Osteocyte (in vitro differentiated cells): Measurements from ENCODE around the gene ZNF417. TPM values are rescaled to one million over a fixed set of nuclear protein-coding genes. Genes with fewer than 3 reads are reported as not detected.
"Not testable (repeated sequence)": the region's sequence is repeated elsewhere in the genome, so short reads cannot be mapped to it uniquely, and the experiment has no call there.

Source experiments
- DNase-seq: peaks from one replicate; pipeline ENCODE4 v3.0.0; 2021; ENCODE audit warnings: mixed read lengths; ENCODE audit not compliant: unreplicated experiment; ENCODE audit errors: extremely low spot score
- H3K27ac Mint-ChIP-seq: one replicate; pipeline ENCODE4 v1.8.0; 2021; ENCODE audit warnings: mild to moderate bottlenecking, mixed read lengths; ENCODE audit not compliant: unreplicated experiment
- H3K27me3 Mint-ChIP-seq: one replicate; pipeline ENCODE4 v1.8.0; 2021; ENCODE audit warnings: mixed read lengths; ENCODE audit not compliant: unreplicated experiment
- H3K36me3 Mint-ChIP-seq: one replicate; pipeline ENCODE4 v1.8.0; 2021; ENCODE audit warnings: mixed read lengths; ENCODE audit not compliant: unreplicated experiment
- H3K4me1 Mint-ChIP-seq: one replicate; pipeline ENCODE4 v1.8.0; 2021; ENCODE audit warnings: mixed read lengths; ENCODE audit not compliant: unreplicated experiment
- H3K4me3 Mint-ChIP-seq: one replicate; pipeline ENCODE4 v1.8.0; 2021; ENCODE audit warnings: mild to moderate bottlenecking, moderate library complexity, mixed read lengths; ENCODE audit not compliant: unreplicated experiment
- H3K9me3 Mint-ChIP-seq: one replicate; pipeline ENCODE4 v1.8.0; 2021; ENCODE audit warnings: mixed read lengths; ENCODE audit not compliant: unreplicated experiment
- long read RNA-seq: library from polyadenylated mRNA; unstranded; transcript quantifications from one replicate; pipeline ENCODE4 v2.0.0, GENCODE V29; 2021
- total RNA-seq: library from RNA; stranded (reverse); gene quantifications from 2 replicates; pipeline ENCODE4 v1.2.1, GENCODE V29; 2021
- TF ChIP-seq, protein P1 (sequence below): fragments of 200-600 bp; sonication (generic); IDR thresholded peaks from 2 replicates; pipeline ENCODE4 v1.5.0; 2021; ENCODE audit warnings: antibody characterized with exemption, mild to moderate bottlenecking, moderate library complexity

The ZNF417 gene
- 16.9 and 21.0 TPM in 2 replicates for total RNA-seq
- long read RNA-seq, partial matches to known transcripts = 0 of 13 reads
- long read RNA-seq, other reads (novel, unspliced or antisense) = 5 of 13 reads

GRCh38 chr19:57916168-57916995, at the start of gene ZNF417:
TSS of gene ZNF417 (minus strand) at chr19:57916592. CDS start at chr19:57916411, 181 bp downstream.
- peak within 1 kb of the TSS; percentile 91 for H3K4me3 Mint-ChIP-seq
- H3K27ac Mint-ChIP-seq = peak within 1 kb of the TSS; percentile 93
- DNase-seq = peak; percentile 89
- not testable (repeated sequence) for H3K27me3 Mint-ChIP-seq
- H3K9me3 Mint-ChIP-seq = peaks cover 19% of the 10 kb centered on the region
- peaks cover 15% of the 10 kb centered on the region for H3K4me1 Mint-ChIP-seq
- TF ChIP-seq, protein P1, sequence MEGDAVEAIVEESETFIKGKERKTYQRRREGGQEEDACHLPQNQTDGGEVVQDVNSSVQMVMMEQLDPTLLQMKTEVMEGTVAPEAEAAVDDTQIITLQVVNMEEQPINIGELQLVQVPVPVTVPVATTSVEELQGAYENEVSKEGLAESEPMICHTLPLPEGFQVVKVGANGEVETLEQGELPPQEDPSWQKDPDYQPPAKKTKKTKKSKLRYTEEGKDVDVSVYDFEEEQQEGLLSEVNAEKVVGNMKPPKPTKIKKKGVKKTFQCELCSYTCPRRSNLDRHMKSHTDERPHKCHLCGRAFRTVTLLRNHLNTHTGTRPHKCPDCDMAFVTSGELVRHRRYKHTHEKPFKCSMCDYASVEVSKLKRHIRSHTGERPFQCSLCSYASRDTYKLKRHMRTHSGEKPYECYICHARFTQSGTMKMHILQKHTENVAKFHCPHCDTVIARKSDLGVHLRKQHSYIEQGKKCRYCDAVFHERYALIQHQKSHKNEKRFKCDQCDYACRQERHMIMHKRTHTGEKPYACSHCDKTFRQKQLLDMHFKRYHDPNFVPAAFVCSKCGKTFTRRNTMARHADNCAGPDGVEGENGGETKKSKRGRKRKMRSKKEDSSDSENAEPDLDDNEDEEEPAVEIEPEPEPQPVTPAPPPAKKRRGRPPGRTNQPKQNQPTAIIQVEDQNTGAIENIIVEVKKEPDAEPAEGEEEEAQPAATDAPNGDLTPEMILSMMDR = peak; percentile 33
- peaks cover 63% of the 10 kb centered on the region for H3K36me3 Mint-ChIP-seq

- H3K36me3 Mint-ChIP-seq = peaks cover 14% of the 10 kb centered on the region
- DNase-seq = no peak
- H3K4me3 Mint-ChIP-seq = no peak overlapping the region
- no peak overlapping the region for H3K27ac Mint-ChIP-seq
- TF ChIP-seq, protein P1 = no peak
- no peaks in the 10 kb centered on the region for H3K27me3 Mint-ChIP-seq
- peaks cover 26% of the 10 kb centered on the region for H3K9me3 Mint-ChIP-seq
- H3K4me1 Mint-ChIP-seq = no peaks in the 10 kb centered on the region
These were observed 48.4 kb upstream of the ZNF417 start for GRCh38 chr19:57964761-57965160.

DNA sequence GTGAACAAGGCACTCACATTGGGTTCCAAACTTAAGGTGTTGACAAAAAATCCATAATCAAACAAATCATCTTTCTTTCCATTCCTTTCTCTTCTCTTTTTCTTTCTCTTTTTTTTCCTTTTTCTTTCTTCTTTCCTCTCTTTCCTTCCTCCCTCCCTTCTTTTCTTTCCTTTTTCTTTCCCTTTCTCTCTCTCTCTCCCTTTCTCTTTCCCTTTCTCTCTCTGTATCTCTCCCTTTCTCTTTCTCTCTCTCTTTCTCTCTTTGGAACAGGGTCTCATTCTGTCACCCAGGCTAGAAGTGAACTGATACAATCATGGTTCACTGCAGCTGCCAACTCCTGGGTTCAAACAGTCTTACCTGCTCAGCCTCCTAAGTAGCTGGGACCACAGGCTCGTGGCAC, 45.4 kb upstream of the ZNF417 start:
- no peak overlapping the region for H3K27ac Mint-ChIP-seq
- TF ChIP-seq, protein P1 = no peak
- H3K4me1 Mint-ChIP-seq = no peaks in the 10 kb centered on the region
- H3K4me3 Mint-ChIP-seq = no peak overlapping the region
- no peak for DNase-seq
- peaks cover 14% of the 10 kb centered on the region for H3K36me3 Mint-ChIP-seq
- H3K9me3 Mint-ChIP-seq = peaks cover 26% of the 10 kb centered on the region
- no peaks in the 10 kb centered on the region for H3K27me3 Mint-ChIP-seq

DNA sequence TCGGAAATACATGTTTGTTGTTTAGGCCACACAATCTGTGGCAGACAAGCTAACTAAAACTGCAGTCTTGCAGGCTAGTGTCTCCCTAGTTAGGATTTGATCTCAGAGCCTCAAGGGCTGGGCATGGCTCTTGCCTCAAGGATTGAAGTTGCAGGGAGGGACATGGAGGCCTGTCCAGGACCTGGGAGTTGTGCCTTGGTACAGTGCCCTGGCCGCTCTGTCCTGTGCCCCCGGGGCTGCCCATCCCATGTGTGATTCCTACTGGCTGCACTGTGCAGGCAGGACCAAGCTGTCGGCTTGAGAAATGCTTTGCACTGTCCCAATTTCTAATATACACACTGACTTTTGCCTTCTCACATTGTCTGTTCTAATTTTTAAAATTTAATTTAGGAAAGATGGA, 38.6 kb upstream of the ZNF417 start:
- TF ChIP-seq, protein P1 = no peak
- H3K27ac Mint-ChIP-seq = no peak overlapping the region
- peaks cover 7% of the 10 kb centered on the region for H3K36me3 Mint-ChIP-seq
- H3K27me3 Mint-ChIP-seq = no peaks in the 10 kb centered on the region
- no peak overlapping the region for H3K4me3 Mint-ChIP-seq
- H3K9me3 Mint-ChIP-seq = peaks cover 50% of the 10 kb centered on the region
- H3K4me1 Mint-ChIP-seq = no peaks in the 10 kb centered on the region
- no peak for DNase-seq

- Mint-ChIP-seq H3K4me1 (peaks cover 15% of the 10 kb centered on the region), H3K27me3 (no peaks in the 10 kb centered on the region), H3K36me3 (peaks cover 15% of the 10 kb centered on the region), H3K4me3 (no peak overlapping the region), H3K9me3 (peaks cover 39% of the 10 kb centered on the region), H3K27ac (no peak overlapping the region)
- TF ChIP-seq, protein P1 = no peak
- DNase-seq = no peak
These were observed 33.3 kb upstream of the ZNF417 start for GRCh38 chr19:57949702-57950101.
